B cell (primary cell): ENCODE results near the gene WNT9B.

Experiments
- EZH2 ChIP-seq: IDR thresholded peaks from 2 replicates; pipeline ENCODE4 v1.6.1; 2012; ENCODE audit warnings: borderline replicate concordance, low read depth, mild to moderate bottlenecking, moderate library complexity, low read length; ENCODE audit not compliant: insufficient read depth, poor library complexity, severe bottlenecking
- TF ChIP-seq, protein P1 (sequence below): fragments of 200-600 bp; IDR thresholded peaks from one replicate; pipeline ENCODE4 v1.8.0; 2022; ENCODE audit warnings: antibody characterized with exemption, mild to moderate bottlenecking

GRCh38 chr17:46877466-46877865, 26.1 kb downstream of the WNT9B start:
- TF ChIP-seq, protein P1, sequence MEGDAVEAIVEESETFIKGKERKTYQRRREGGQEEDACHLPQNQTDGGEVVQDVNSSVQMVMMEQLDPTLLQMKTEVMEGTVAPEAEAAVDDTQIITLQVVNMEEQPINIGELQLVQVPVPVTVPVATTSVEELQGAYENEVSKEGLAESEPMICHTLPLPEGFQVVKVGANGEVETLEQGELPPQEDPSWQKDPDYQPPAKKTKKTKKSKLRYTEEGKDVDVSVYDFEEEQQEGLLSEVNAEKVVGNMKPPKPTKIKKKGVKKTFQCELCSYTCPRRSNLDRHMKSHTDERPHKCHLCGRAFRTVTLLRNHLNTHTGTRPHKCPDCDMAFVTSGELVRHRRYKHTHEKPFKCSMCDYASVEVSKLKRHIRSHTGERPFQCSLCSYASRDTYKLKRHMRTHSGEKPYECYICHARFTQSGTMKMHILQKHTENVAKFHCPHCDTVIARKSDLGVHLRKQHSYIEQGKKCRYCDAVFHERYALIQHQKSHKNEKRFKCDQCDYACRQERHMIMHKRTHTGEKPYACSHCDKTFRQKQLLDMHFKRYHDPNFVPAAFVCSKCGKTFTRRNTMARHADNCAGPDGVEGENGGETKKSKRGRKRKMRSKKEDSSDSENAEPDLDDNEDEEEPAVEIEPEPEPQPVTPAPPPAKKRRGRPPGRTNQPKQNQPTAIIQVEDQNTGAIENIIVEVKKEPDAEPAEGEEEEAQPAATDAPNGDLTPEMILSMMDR, result no peak
- TF ChIP-seq EZH2, result no peak
